GM18520 (cell line): ENCODE data around the gene RNF175.

ENCODE experiments used
- ATAC-seq: cut with Tn5 transposase; IDR thresholded peaks from one replicate; pipeline ENCODE4 v1.9.1; 2021; ENCODE audit not compliant: unreplicated experiment

RNF175 gene

GRCh38 chr4:153750197-153750817 lies 9.5 kb downstream of the RNF175 start:
- peak; percentile 80 for ATAC-seq

GRCh38 chr4:153748378-153748777 lies 11.4 kb downstream of the RNF175 start:
- ATAC-seq, result no peak

- ATAC-seq, result no peak
These were observed 12.3 kb downstream of the RNF175 start for GRCh38 chr4:153747406-153747955.

GRCh38 chr4:153745651-153746050 lies 14.2 kb downstream of the RNF175 start:
- no peak for ATAC-seq

- no peak for ATAC-seq
These were observed 18.3 kb downstream of the RNF175 start for GRCh38 chr4:153741541-153741940.

- no peak for ATAC-seq
These were observed 23.8 kb downstream of the RNF175 start for GRCh38 chr4:153735906-153736461.

- peak; percentile 39 for ATAC-seq
These were observed 25.9 kb downstream of the RNF175 start for GRCh38 chr4:153733751-153734448.

- ATAC-seq, result no peak
These were observed 28.6 kb downstream of the RNF175 start for GRCh38 chr4:153731239-153731638.

GRCh38 chr4:153729895-153730294 lies 29.9 kb downstream of the RNF175 start:
- no peak for ATAC-seq

GRCh38 chr4:153728660-153729059 lies 31.2 kb downstream of the RNF175 start:
- no peak for ATAC-seq

GRCh38 chr4:153728151-153728550 lies 31.7 kb downstream of the RNF175 start:
- no peak for ATAC-seq

GRCh38 chr4:153725831-153726154 lies 34.0 kb downstream of the RNF175 start:
- no peak for ATAC-seq

GRCh38 chr4:153725136-153725830 lies 34.5 kb downstream of the RNF175 start:
- ATAC-seq, result no peak

- ATAC-seq, result no peak
These were observed 35.2 kb downstream of the RNF175 start for GRCh38 chr4:153724606-153725005.

- no peak for ATAC-seq
These were observed 37.8 kb downstream of the RNF175 start for GRCh38 chr4:153722036-153722435.

GRCh38 chr4:153713866-153714646 lies 45.8 kb downstream of the RNF175 start:
- ATAC-seq, result no peak

GRCh38 chr4:153710681-153711080 lies 49.1 kb downstream of the RNF175 start:
- no peak for ATAC-seq

GRCh38 chr4:153706519-153706918 lies 53.3 kb downstream of the RNF175 start:
- ATAC-seq, result no peak

GRCh38 chr4:153705743-153706468 lies 53.9 kb downstream of the RNF175 start:
- no peak for ATAC-seq

GRCh38 chr4:153704522-153704921 lies 55.3 kb downstream of the RNF175 start:
- no peak for ATAC-seq
